Choroid plexus epithelial cell (primary cell): ENCODE data around the gene ZFP92.

Experiments used
- DNase-seq: peaks from one replicate; pipeline ENCODE4 v3.0.0-alpha.2; 2010; ENCODE audit warnings: low read depth
- H3K4me3 ChIP-seq: 2 replicates; pipeline ENCODE4 v1.5.1; 2011; ENCODE audit warnings: low read depth, mild to moderate bottlenecking, control low read depth, low read length, moderate library complexity
- CTCF ChIP-seq: conservative IDR thresholded peaks from 2 replicates; pipeline ENCODE4 v1.5.1; 2011; ENCODE audit warnings: low read depth, mild to moderate bottlenecking, control low read depth, inconsistent platforms, low read length, moderate library complexity

The ZFP92 gene

GRCh38 chrX:153450114-153450948 is 39.1 kb downstream of the ZFP92 start:
- no peak overlapping the region for H3K4me3 ChIP-seq
- no peak for DNase-seq

GRCh38 chrX:153450949-153451277 is 39.6 kb downstream of the ZFP92 start:
- DNase-seq, result no peak
- H3K4me3 ChIP-seq, result no peak overlapping the region
- TF ChIP-seq CTCF, result no peak

More at GRCh38 chrX:153450114-153450948, 39.1 kb downstream of the ZFP92 start:
- no peak for TF ChIP-seq CTCF

GRCh38 chrX:153454901-153455550 is 43.8 kb downstream of the ZFP92 start:
- no peak for DNase-seq
- TF ChIP-seq CTCF, result no peak

GRCh38 chrX:153455571-153455970 is 44.3 kb downstream of the ZFP92 start:
- TF ChIP-seq CTCF, result no peak
- no peak overlapping the region for H3K4me3 ChIP-seq
- no peak for DNase-seq

More at GRCh38 chrX:153454901-153455550, 43.8 kb downstream of the ZFP92 start:
- no peak overlapping the region for H3K4me3 ChIP-seq

GRCh38 chrX:153456161-153456560 is 44.9 kb downstream of the ZFP92 start:
- TF ChIP-seq CTCF, result no peak
- DNase-seq, result no peak
- H3K4me3 ChIP-seq, result no peak overlapping the region

GRCh38 chrX:153456704-153457103 is 45.4 kb downstream of the ZFP92 start:
- no peak overlapping the region for H3K4me3 ChIP-seq
- no peak for DNase-seq
- TF ChIP-seq CTCF, result no peak
